ENCODE data around the gene PIGQ. TPM values are rescaled to one million over a fixed set of nuclear protein-coding genes. Genes with fewer than 3 reads are reported as not detected.
A peak's percentile ranks its signal among the peaks of the same experiment; 100 is the strongest.

PIGQ gene
- total RNA-seq, 1 donor from 2014 or later, result 34.1 TPM

GRCh38 chr16:585351-585750, 15.6 kb downstream of the PIGQ start:
- peak; percentile 8 for TF ChIP-seq CTCF (IDR thresholded peaks at IDR 0.05)
- H3K4me1 Mint-ChIP-seq (ENCODE audit: low read depth), result peaks cover 23% of the 10 kb centered on the region
- no peaks in the 10 kb centered on the region for H3K36me3 Mint-ChIP-seq (ENCODE audit: low read depth)
- DNase-seq (ENCODE audit: low spot score), result no peak
- no peaks in the 10 kb centered on the region for H3K27me3 Mint-ChIP-seq (ENCODE audit: low read depth)
- H3K27ac Mint-ChIP-seq (ENCODE audit: unreplicated experiment), result no peak overlapping the region
- H3K4me3 Mint-ChIP-seq (ENCODE audit: unreplicated experiment), result no peak overlapping the region
- H3K9me3 Mint-ChIP-seq (ENCODE audit: low read depth), result no peaks in the 10 kb centered on the region

- Mint-ChIP-seq H3K36me3 (ENCODE audit: low read depth) (no peaks in the 10 kb centered on the region), H3K27me3 (ENCODE audit: low read depth) (no peaks in the 10 kb centered on the region), H3K4me3 (ENCODE audit: unreplicated experiment) (no peak overlapping the region), H3K9me3 (ENCODE audit: low read depth) (no peaks in the 10 kb centered on the region), H3K4me1 (ENCODE audit: low read depth) (peaks cover 31% of the 10 kb centered on the region), H3K27ac (ENCODE audit: unreplicated experiment) (no peak overlapping the region)
- TF ChIP-seq CTCF (IDR thresholded peaks at IDR 0.05), result no peak
- DNase-seq (ENCODE audit: low spot score), result no peak
These were observed 16.4 kb downstream of the PIGQ start for GRCh38 chr16:586047-586644.

GRCh38 chr16:586645-587590, 17.1 kb downstream of the PIGQ start:
- Mint-ChIP-seq H3K36me3 (ENCODE audit: low read depth) (no peaks in the 10 kb centered on the region), H3K9me3 (ENCODE audit: low read depth) (no peaks in the 10 kb centered on the region), H3K4me1 (ENCODE audit: low read depth) (peaks cover 39% of the 10 kb centered on the region), H3K27ac (ENCODE audit: unreplicated experiment) (peak overlapping the region; percentile 82), H3K27me3 (ENCODE audit: low read depth) (no peaks in the 10 kb centered on the region), H3K4me3 (ENCODE audit: unreplicated experiment) (peak overlapping the region; percentile 95)
- no peak for TF ChIP-seq CTCF (IDR thresholded peaks at IDR 0.05)
- no peak for DNase-seq (ENCODE audit: low spot score)

GRCh38 chr16:588639-588888, 18.8 kb downstream of the PIGQ start:
- Mint-ChIP-seq H3K9me3 (ENCODE audit: low read depth) (no peaks in the 10 kb centered on the region), H3K27me3 (ENCODE audit: low read depth) (no peaks in the 10 kb centered on the region), H3K4me1 (ENCODE audit: low read depth) (peaks cover 42% of the 10 kb centered on the region), H3K4me3 (ENCODE audit: unreplicated experiment) (peak overlapping the region; percentile 95), H3K27ac (ENCODE audit: unreplicated experiment) (peak overlapping the region; percentile 98), H3K36me3 (ENCODE audit: low read depth) (no peaks in the 10 kb centered on the region)
- no peak for TF ChIP-seq CTCF (IDR thresholded peaks at IDR 0.05)
- DNase-seq (ENCODE audit: low spot score), result no peak

- H3K9me3 Mint-ChIP-seq (ENCODE audit: low read depth), result no peaks in the 10 kb centered on the region
- no peaks in the 10 kb centered on the region for H3K36me3 Mint-ChIP-seq (ENCODE audit: low read depth)
- H3K27me3 Mint-ChIP-seq (ENCODE audit: low read depth), result no peaks in the 10 kb centered on the region
- H3K27ac Mint-ChIP-seq (ENCODE audit: unreplicated experiment), result peak overlapping the region; percentile 100
- TF ChIP-seq CTCF (IDR thresholded peaks at IDR 0.05), result no peak
- peak overlapping the region; percentile 95 for H3K4me3 Mint-ChIP-seq (ENCODE audit: unreplicated experiment)
- no peak for DNase-seq (ENCODE audit: low spot score)
- peaks cover 42% of the 10 kb centered on the region for H3K4me1 Mint-ChIP-seq (ENCODE audit: low read depth)
These were observed 19.3 kb downstream of the PIGQ start for GRCh38 chr16:588889-589657.
